ENCODE measurements around the gene OSBP2.
"Not testable (repeated sequence)": the region's sequence is repeated elsewhere in the genome, so short reads cannot be mapped to it uniquely, and the experiment has no call there.

The OSBP2 gene

DNA sequence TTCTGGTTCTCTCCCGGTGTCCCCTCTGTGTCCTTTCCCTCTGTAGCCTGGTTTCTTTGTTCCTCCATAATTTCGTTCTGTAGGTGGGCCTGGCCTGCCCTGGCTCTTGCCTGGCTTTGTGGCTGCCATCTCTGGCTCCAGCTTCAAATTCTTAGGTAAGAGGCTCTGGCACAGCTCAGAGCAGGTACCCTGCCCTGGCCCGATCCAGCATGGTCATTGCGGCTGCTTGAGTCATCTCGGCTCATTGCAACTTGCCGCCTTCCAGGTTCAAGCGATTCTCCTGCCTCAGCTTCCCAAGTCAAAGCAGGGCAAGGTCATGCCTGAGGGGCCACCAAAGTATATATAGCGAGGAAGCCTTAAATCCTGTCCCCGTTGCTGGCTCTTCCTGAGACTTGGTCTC, 76.0 kb downstream of the OSBP2 start:
- DNase-seq = no peak

DNA sequence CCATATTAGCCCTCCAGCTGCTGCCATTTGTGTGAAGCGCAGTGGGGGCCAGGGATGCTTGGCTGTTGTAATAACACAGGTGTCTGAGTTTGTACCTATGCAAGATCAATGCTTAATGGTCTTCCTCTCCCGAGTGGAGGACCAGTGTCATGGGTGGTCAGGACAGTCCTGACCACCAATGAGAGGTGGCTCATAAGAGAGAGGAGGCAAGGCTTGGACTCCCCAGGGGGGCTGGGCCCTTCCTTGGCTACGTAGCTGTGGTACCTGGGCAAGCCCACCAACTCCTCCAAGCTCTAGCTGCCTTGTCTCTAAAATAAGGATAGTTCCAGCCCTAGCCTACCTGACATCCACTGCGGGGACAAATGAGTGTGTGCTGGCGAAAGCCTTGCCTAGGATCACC, 79.2 kb downstream of the OSBP2 start:
- no peak for DNase-seq

DNA sequence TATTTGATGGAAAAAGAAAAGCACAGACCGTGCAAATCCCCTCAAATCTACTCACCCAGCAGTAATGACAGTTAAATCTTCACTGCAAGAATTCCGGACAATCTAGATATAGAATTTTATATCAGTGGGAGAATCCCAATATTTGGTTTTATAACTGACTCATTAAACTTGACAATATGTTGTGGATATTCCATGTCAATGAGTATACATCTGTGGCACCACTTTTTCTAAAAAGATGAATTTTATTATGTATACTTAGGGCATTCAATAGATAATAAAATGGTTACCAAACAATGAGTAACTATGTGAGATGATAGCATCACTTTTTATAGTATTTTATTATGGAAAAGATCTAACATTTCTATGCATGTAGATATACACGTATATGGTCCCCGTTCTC, 79.9 kb downstream of the OSBP2 start:
- no peak for DNase-seq

DNA sequence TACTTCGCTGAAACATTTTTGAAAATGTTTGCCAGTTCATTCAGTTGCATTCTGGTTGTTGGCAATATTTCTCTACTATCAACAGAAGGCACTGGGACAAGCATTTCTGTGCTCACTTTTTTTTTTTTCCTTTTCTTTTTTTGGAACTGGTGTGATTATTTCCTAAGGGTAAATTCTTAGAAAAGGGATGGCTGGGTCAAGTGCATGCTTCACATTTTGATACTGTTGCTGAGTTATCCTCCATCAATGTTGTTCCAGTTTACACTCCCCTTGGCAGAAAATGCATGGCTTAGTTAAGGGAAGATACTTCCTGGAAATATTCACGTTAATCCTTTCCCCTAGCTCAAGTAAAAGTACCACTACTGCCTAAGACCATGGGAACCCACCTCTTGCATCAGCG, 81.8 kb downstream of the OSBP2 start:
- no peak for DNase-seq

- not testable (repeated sequence) for DNase-seq
Observed at GRCh38 chr22:30777146-30777545, 82.5 kb downstream of the OSBP2 start.

GRCh38 chr22:30777587-30777986, 82.9 kb downstream of the OSBP2 start:
- DNase-seq = no peak

GRCh38 chr22:30778261-30778660, 83.6 kb downstream of the OSBP2 start:
- no peak for DNase-seq

DNA sequence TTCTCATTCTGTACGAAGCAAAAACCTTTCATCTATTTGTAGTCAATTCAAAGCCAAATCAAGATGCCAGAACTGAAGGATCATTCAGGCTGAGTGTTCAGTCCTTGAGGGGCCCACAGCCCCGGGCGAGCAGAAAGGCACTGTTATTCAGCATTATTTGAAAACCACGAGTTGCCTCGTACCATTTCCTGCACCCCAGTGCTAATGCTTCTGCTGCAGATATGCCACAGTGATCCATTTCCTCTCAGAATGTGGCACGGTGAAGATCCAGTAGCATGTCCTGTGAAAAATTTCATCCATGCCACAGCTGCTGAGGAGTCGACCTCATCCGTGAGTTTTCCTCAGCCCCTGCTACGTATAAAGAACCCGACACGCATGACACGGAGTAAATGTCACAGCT, 85.4 kb downstream of the OSBP2 start:
- no peak for DNase-seq

DNA sequence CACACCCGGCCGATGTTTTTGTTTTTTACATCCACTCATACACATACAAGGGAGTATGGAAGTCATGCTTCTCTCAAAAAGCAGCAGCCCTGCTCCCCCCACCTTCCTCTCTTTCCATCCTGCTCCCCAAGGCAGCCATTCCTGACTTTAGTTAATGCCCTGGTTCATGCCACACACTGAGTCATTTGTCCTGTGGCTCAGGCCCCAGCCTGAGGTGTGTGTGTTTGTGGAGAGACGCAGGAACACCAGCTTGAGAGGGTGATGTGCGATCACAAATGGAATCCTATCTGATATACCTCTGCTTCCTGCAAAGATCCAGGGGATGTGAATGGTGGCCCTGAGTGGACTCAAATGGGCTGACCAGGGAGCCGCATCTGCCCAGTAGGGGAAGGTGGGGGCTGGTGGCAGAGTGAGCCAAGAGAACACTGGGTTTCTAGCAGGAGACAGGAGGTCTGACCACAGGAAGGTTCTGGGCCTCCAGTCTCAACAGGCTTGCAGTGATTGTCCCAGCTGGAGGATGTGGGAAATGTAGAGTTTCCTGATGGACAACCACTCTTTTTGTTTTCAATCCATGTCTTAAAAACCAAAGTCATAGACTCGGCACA, 86.7 kb downstream of the OSBP2 start:
- DNase-seq = no peak

DNA sequence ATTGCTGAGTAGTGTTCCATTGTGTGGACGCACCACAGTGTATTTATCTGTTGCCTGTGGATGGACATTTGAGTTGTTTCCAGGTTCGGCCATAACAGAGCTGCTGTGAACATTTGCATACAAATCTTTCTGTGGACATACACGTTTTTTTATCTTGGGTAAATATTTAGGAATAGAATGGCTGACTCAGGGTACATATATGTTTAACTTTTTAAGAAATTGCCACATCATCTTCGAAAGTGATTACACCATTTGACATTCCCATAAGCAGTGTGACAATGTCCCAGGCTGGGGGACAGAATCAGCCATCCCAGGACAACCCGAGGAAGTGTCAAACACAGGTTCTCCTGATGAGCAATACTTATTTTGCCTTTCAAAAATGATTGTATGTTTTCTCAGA, 87.9 kb downstream of the OSBP2 start:
- DNase-seq = no peak

GRCh38 chr22:30783021-30783420, 88.3 kb downstream of the OSBP2 start:
- DNase-seq = no peak

- no peak for DNase-seq
Observed at GRCh38 chr22:30785527-30785926, 90.9 kb downstream of the OSBP2 start.

DNA sequence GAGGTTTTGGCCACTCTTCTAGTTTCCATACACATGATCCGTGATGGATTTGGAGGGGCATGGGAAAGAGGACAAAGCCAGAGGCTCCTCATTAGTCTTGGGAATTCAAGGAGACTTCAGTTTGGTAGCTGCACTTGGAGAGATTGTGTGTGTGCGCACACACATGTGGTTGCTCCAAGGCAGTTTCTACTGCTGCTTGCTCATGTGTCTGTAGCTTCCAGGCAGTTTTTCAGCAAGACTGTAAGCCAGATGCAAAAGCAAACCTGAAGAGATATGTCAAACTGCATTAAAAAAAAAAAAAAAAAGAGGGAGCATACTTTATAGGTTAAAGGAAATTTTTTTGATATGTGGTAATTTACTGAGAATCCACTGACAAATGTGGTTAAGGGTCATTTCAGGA, 95.7 kb downstream of the OSBP2 start:
- no peak for DNase-seq

- no peak for DNase-seq
Observed at GRCh38 chr22:30792456-30792855, 97.8 kb downstream of the OSBP2 start.

DNA sequence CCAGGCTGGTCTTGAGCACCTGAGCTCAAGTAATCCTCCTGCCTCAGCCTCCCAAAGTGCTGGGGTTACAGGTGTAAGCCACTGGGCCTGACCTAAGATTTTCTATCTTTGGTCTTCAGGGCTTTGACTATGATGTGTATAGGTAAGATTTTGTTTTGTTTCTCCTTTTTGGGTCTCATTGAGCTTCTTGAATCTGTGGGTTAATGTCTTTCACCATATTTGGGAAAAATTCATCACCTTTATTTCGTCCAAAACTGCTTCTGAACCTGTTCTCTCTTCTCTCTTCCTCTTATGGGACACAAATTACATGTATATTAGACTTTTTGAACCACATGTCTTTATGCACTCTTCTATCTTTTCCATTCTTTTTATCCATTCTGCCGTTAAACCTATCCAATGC, 100.4 kb downstream of the OSBP2 start:
- DNase-seq = no peak

- DNase-seq = no peak
Observed at GRCh38 chr22:30801695-30802094, 107.0 kb downstream of the OSBP2 start.

DNA sequence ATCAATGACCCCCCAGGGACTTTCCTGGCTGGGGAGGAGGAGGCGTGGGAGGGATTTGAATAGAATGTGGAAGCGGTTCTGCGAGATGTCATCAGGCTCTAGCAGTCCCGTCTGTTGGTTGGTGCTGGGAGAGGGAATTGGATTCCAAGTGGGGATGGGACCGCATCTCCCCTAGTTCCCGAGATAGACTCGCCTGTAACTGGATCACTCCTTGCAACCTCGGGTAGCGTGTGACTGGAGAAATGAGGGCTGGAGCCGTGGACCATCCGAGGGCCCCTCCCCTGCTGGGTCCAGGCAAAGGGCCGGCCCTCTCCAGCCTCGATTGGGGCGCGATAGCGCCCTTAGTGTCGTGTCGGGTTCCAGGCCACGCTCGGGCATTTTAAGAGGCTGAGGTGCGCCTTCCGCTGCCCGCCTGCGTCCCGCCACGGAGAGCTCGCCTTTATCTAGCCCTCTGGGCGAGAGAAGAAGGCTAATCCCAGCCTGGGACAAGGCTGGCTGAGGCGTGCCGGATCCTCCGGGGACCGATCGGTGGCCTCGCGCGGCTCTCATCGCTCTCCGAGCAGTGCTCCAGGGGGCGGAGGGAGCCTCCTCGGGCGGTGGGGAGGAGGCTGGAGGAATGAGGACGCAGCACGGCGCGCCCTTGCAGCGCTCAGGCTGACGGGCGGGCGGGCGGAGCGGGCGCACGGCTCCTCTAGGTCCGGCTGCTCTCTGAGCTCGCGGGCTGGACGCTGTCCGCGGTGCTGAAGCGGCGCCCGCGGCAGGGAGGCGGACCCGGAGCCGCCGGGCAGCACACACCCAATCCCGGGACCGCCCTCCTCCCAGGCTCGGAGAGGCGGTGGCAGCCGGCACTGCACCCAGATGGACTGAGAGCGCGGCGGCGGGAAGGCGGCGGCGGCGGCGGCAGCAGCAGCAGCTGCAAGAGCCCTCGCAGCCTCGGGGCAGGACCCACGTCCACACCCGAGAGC, 107.8 kb downstream of the OSBP2 start:
- DNase-seq = peak; percentile 64

GRCh38 chr22:30803679-30804078, 109.0 kb downstream of the OSBP2 start:
- DNase-seq = no peak

GRCh38 chr22:30804626-30805025, 110.0 kb downstream of the OSBP2 start:
- no peak for DNase-seq

DNA sequence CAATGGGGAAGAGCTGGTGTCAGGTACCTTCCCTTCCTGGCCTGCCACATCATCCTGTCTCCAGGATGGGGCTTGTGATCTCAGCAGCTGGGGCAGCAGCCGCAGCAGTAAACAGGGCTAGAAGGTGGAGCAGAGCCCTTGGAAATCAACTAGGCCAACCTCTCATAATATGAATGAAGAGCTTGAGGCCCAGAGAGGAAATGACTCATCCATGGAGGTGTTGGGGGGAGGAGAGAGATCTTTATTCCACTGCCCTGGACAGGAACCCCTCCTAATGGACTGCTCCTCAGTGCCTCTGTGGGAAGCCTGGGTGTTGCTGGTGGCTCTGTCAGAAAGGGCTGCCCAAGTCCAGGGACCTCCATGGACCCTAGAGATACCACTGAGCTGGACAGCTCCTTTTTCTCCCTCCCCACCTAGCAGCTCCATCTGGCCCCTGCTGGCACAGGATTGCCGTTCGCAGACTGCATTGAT, 111.8 kb downstream of the OSBP2 start:
- DNase-seq = no peak

- DNase-seq = no peak
Observed at GRCh38 chr22:30809086-30809485, 114.4 kb downstream of the OSBP2 start.

DNA sequence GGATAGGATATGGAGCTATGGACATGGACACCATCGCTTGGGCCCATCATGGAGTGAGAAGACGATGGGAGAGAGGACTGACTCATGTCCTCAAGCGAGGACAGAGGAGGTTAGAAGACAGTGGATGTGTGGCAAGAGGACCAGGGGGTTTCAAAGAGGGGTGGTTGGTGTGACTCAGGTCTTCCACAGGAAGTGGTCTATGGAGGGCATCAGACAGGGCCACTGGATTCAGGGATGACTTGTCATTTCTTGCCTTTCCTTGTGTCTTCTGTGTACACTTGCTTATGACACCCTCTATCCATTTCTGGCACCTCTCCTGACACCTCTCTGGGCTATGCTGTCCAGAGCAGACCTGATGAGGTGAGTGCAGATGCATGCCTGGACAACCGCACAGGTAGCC, 115.4 kb downstream of the OSBP2 start:
- no peak for DNase-seq

DNA sequence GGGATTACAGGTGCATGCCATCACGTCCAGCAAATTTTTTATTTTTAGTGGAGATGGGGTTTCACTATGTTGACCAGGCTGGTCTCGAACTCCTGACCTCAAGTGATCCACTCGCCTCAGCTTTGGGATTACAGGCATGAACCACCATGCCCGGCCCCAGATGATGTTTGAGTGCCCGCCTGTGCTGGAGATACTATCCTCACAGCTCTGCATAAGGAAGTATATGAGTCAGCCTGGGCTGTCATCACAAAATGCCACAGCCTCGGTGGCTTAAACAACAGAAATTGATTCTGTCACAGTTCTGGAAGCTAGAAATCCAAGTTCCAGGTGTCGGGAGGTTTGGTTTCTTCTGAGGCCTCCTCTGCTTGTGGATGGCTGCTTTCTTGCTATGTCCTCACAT, 119.3 kb downstream of the OSBP2 start:
- no peak for DNase-seq

GRCh38 chr22:30816413-30816812, 121.7 kb downstream of the OSBP2 start:
- no peak for DNase-seq

Measured in stimulated activated CD4-positive, alpha-beta T cell treated with anti-CD3 and anti-CD28 coated beads, Interleukin-12 subunit alpha, Interleukin-12 subunit beta, amount 100 ng/mL, for 4 hours (primary cell).